GM19099 (cell line): ENCODE measurements around the gene SLC25A25.
A peak's percentile ranks its signal among the peaks of the same experiment; 100 is the strongest.

ENCODE experiments used
- POLR2A ChIP-seq: IDR thresholded peaks from 3 replicates; pipeline ENCODE4 v1.6.1; 2011; ENCODE audit warnings: low read depth; ENCODE audit not compliant: insufficient read length; ENCODE audit errors: extremely low read depth

Gene SLC25A25

DNA sequence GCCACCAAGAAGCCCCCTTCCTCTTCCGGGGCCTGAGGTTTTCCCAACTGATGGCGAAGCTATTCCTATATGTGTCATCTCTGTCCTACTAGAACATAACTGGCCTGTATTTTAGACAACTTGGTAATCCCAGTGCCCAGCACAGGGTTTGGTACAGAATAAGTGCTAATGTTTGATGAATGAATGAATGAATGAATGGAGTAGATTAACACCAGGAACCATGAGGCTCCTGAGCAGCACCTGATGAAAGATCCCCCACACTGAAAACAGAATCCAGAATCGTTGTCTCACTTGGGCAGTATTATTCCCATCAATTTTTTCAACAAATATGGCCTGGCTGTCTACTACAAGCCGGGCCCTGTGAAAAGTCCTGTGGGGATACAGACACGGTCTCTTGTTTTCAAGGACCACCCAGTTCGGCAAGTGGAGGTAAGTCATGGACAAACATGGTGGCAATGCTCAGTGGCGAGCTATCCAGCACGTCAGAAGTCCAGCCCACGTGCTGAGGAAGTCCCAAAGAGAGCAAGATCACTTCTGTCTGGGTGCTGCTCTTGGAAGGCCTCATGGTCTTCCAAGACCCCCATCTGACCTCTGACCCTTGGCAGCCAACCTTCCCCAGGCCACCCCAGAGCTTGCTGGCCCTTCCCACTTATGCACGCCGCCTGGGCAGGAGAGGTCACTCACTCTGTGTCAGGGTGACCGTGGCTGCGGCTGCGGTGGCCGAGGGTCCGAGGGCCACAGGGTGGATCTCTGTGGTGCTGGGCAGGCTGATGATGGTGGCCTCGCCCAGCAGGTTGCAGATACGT, 1.9 kb upstream of the SLC25A25 start:
- TF ChIP-seq POLR2A, result no peak

DNA sequence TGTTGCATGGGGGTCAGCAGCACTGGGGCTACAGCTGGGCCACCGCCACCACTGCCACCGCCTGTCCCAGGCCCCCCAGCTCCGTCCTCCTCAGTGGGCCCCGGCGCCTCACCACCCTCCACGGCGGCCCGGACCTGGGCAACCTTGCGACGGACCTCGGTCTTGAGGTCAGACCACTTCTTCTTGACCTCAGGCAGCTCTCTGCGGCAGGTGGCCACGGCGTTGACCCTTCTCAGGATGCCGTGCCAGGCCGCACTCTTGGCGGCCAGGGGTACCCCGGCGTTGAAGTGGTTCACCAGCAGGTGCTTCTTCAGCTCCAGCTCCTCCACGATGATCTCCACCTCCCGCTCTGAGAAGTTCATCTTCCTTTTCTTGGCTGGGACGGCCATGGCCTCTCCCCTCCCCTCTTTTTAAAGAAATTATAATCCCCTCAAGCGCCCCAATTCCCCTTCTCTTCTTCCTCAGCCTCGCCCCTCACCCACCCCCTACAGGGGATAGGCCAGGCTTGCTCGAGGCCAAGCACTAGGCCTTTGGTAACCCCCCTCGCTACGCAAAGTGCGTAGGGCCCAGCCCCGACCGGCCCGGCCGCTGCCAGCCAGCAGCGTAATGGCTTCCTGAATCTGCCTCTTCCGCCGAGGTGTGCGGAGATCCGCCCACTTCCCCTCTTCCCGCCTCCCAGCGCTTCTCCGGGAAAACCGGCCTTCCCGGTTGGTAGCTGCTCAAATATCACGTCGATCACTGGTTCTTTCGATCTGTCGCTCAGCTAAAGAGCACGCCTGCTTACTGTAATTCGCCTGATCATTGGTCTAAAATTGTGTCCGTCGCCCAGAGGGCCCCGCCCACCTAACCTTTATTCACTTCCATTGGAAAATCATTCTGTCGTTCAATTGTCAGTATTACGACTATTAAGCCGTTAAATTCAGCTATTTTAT, 1.1 kb upstream of the SLC25A25 start, which contains the start of gene NAIF1:
NAIF1 (minus strand) TSS at position 608 of the 932 bp plus-strand sequence; CDS start at position 389, 219 bp downstream.
- TF ChIP-seq POLR2A, result peak; percentile 50

DNA sequence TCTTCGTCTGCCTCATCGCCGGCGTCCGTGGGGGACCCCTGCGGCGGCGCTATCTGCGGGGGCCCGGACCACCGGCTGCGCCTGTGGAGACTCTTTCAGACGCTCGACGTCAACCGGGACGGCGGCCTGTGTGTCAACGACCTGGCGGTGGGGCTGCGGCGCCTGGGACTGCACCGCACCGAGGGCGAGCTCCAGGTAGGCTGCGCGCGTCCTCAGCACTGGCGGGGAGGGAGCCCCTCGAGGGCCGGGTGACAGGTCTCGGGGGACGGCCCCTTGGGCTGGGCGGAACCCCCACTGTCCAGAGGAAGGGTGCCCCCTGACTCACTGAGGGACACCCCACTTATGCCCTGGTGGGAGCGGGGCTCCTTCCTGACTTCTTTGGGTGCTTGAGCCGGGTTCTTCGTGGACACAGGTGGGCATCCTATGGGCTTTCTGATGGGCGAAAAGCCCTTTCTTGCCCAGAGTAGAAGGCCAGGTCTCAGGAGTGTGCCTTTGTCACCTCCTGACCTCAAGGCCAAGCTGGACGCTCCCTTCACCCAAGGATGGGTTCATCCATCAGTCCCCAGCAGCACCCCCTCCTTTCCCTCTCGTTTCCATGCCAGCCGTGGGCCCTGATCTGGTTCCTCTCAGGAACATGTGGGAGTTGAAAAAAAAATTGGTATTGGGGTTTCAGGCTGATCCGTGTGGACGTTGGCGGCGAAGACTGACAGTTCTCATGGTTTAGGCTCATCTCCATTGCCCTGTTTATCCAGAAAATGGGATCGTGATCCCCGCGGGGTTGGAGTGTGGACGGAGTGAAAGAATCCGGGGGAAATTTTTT, 564 bp downstream of the SLC25A25 start:
- no peak for TF ChIP-seq POLR2A

DNA sequence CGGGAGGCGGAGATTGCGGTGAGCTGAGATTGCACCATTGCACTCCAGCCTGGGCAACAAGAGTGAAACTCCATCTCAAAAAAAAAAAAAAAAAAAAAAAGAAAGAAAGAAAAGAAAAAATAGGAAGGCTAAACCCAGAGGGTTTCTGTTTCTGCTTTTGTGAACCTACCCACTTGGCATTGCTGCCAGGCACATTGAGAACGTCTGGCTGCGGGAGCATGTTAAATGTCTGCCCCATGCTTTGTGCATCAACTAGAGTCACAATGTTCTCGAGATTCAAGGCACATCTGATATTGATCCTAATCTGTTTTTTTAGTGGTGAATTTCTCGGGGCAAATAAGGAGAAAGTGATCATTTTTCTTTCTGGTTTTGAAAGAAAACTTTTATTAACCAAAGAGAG, 2.8 kb downstream of the SLC25A25 start:
- no peak for TF ChIP-seq POLR2A

DNA sequence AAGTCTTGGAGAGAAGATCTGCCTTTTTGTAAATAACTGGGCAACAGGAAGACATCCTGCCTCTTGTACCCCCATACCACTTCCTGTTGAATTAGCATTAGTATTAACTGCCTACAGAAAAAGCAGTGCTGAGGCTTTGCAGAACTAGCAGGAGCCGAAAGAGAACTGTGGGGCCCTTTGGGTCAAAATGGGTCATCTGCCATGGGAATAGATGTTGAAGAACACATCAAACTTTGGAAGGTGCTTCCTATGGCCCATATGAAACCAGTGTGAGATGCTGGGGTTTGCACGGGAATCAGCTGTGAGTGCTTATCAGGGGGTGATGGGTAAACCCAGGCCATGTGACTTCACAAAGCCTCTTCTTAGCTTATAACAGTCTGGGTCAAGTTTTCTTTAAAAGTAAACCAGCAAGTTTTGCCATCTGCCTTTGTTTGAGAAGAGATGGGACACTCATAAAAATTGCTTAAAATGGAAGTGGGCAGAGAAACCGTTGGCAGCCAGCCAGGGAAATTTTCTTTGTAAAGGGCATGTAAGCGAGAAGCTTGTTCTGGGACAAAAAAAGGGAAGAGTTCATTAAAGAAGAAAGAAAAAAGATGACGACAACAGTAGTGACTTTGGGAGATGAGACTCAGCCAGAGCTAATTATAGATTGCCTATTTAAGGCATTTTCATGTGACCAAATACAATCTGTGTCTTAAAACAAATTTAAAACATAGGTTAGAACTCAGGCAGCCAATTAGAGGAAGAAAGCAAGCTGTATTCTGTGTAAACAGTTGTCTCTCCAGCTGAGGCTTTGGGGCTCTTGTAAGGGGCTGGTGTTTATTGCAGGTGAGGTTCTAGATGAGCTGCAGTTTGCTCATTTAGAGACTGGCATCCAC, 4.4 kb downstream of the SLC25A25 start:
- peak; percentile 28 for TF ChIP-seq POLR2A

DNA sequence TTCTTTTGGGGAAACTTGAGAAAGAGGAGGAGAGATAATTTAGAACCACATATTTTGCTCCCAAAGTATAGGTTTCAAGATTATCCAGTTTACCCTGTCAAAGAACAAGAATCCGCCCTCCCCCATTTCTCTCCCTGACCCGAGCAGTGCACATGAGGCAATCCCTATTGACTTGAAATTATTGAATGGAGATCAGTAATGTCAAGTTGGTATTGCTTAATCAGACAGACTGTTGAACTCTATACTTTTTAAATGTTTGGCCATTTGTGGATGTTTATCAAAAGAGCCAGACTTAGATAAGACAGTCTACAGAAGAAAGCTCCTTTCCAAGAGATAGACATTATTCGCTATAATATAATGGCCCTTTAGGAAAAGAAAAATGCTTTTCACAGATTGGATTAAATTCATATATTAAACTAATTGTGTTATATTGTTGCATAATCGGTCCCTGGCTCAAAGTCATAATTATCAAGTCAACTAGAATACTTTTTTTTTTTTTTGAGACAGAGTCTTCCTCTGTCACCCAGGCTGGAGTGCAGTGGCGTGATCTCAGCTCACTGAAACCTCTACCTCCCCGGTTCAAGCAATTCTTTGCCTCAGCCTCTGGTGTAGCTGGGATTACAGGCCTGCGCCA, 5.3 kb downstream of the SLC25A25 start:
- no peak for TF ChIP-seq POLR2A

DNA sequence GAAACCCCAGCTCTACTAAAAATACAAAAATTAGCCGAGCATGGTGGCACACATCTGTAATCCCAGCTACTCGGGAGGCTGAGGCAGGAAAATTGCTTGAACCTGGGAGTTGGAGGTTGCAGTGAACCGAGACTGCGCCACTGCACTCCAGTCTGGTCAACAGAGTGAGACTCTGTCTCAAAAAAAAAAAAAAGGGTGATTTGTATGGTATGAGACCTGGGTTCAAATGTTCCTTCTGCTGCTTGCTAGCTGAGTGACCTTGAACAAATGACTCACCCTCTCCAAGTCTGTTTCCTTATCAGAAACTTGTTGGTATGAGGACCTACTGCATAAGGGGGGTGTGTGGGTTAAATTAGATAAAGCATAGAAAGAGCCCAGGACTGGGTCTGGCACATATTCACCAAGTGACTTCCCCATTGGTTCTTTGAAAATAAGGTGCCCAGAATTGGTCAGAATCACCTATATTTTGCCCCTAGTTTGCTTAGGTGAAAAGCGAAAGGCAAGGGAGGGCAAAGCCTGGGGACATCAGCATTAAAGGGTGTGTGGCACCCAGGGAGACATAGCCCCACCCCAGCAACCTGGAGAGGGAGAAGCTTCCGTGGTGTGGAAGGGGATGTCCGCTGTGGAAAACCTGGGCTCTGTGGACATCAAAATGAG, 9.9 kb downstream of the SLC25A25 start:
- TF ChIP-seq POLR2A, result no peak

DNA sequence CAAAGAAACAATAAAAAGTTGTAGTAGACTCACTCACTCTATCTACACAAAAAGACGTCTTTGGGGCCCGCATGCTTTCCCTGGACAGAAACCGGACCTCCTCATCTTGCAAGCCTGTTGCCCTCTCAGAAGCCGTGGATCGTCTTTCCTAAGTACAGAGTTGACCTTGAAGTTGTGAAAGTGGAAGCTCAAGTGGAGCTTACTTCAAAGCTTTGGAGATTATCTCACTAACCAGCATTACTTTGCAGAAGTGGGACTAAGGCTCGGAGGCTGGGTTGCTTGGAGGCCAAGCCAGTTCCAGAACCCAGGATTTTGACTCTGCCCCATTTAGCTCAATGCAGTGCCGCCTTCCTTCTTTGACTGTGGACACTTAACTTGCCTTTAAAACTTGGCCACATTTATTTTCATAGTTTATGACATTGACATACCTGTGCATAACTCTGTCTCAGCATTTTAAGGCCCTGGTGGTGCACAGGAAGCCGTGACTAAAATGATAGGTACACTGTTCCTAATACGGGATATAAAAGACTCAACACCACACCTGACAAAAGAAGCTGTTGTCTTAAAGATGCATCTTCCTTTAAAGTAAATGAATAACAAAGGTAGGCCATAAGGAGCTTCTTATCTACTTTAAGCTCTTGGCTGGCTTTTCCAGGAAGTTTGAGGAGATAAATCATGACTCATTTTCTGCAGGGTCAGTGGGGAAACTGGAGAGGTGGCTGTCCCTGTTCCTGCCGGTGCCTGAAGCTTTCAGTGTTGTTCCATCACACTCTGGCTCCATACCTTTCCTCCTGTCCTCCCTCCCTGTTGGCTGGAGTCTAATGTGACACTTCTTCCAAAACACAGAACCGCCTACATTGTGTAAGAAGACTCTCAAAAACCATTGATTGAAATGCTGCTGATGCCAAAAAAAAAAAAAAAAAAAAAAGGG, 10.7 kb downstream of the SLC25A25 start:
- no peak for TF ChIP-seq POLR2A

DNA sequence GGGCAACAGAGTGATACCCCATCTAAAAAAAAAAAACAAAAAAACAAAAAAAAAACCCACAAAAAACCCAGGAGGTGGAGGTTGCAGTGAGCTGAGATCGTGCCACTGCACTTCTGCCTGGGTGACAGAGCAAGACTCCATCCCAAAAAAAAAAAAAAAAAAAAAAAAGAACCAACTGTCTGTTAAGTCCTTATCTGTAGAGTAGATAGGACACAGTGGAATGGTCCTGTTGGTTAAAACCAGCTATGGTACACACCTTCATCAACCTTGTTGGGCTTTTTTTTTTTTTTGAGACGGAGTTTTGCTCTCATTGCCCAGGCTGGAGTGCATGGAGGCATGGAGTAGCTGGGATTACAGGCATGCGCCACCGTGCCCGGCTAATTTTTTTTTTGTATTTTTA, 12.2 kb downstream of the SLC25A25 start:
- no peak for TF ChIP-seq POLR2A

DNA sequence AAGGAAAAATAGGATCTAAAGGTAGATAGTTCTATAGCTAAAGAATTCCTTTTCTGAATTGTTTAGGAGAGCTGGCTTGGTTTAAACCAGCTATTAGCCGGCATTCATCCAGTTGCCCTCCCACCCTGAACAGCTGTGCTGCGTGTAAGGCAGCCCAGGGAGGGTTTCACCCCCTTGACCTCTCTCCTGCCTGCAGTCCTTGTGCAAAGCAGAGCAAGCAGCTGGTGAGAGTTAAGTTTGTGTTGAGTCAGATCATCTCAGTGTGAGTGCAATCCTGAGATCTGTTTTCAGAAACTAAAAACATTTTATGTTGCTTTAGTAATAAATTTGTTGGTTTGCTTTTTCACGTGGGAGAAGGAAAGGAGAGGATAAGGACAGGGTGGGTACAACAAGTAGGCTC, 13.0 kb downstream of the SLC25A25 start:
- TF ChIP-seq POLR2A, result no peak

DNA sequence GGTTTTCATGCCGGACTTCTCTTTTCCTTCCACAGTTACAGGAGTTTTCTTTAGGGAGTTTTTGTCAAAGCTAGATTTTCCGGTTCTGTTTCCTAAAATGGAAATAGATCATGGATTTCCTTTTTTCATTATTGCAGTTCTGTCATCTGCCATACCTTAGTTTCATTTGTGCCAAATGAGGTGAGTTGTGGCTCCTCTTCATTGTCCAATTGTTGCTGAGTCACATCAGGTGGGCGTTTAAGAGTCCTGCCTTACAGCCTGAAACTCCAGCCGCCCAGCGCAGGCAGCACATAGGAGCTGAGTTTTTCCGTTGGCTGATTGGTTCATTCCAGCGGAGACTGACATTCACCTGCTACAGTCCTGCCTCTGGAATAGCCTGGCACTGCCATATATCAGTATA, 14.1 kb downstream of the SLC25A25 start:
- no peak for TF ChIP-seq POLR2A

DNA sequence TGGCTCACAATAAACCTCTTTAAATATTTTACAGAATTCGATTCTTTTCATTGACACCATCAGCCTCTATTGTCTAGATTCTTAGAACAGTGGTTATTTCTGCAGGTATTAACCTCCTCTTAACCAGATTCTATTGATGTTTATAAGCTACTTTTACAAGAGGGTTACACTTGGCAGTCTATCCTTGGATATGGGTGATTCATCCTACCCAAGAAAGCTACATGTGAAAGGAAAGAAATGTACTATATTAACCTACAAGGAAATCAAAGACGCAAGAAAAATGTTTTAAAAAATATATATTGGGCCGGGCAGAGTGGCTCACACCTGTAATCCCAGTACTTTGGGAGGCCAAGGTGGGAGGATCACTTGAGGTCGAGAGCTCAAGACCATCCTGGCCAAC, 16.7 kb downstream of the SLC25A25 start:
- no peak for TF ChIP-seq POLR2A
